WERI-Rb-1 (cell line): ENCODE results near the gene BCL2L11.

ENCODE experiments used
- DNase-seq: peaks from one replicate; pipeline ENCODE4 v3.0.0-alpha.2; 2020
- H3K27ac ChIP-seq: fragments of 250-450 bp; sonication (Bioruptor Pico); 2 replicates; pipeline ENCODE4 v1.5.1; 2020; ENCODE audit warnings: mild to moderate bottlenecking, moderate library complexity
- H3K27me3 ChIP-seq: fragments of 250-450 bp; sonication (Bioruptor Pico); 2 replicates; pipeline ENCODE4 v1.5.1; 2021; ENCODE audit warnings: mild to moderate bottlenecking, low read depth, moderate library complexity; ENCODE audit not compliant: insufficient read depth, severe bottlenecking
- H3K36me3 ChIP-seq: fragments of 250-450 bp; sonication (Bioruptor Pico); 2 replicates; pipeline ENCODE4 v1.5.1; 2020; ENCODE audit warnings: mild to moderate bottlenecking, moderate library complexity
- H3K4me3 ChIP-seq: 2 replicates; pipeline ENCODE4 v1.5.1; 2011; ENCODE audit warnings: low read depth, mild to moderate bottlenecking, control low read depth, low read length
- H3K9me3 ChIP-seq: fragments of 250-450 bp; sonication (Bioruptor Pico); 2 replicates; pipeline ENCODE4 v1.5.1; 2021; ENCODE audit warnings: mild to moderate bottlenecking, moderate library complexity; ENCODE audit not compliant: severe bottlenecking
- CTCF ChIP-seq: IDR thresholded peaks from 2 replicates; pipeline ENCODE4 v1.5.1; 2011; ENCODE audit warnings: low read depth, mild to moderate bottlenecking, control low read depth, inconsistent platforms, low read length

The BCL2L11 gene

DNA sequence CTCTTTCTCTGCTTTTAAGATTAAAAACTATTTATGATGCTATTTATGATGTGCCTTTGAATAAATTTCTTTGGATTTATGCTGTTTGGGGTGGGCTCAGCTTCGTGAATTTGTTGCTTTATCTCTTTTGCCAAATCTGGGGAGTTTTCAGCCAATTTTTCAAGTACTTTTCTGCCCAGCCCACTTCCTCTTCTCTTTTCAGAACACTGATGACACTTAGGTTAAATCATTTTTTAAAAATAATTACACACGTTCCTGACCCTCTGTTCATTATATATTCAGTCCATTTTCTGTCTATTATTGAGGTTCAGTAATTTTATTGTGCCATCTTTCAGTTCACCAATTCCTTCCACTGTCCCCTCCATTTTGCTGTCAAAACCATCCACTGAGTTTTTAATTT lies 14.8 kb upstream of the BCL2L11 start:
- H3K36me3 ChIP-seq = no peaks in the 10 kb centered on the region
- H3K9me3 ChIP-seq = no peaks in the 10 kb centered on the region
- no peak overlapping the region for H3K27ac ChIP-seq
- no peak overlapping the region for H3K4me3 ChIP-seq
- TF ChIP-seq CTCF = no peak
- peaks cover 86% of the 10 kb centered on the region for H3K27me3 ChIP-seq
- no peak for DNase-seq

DNA sequence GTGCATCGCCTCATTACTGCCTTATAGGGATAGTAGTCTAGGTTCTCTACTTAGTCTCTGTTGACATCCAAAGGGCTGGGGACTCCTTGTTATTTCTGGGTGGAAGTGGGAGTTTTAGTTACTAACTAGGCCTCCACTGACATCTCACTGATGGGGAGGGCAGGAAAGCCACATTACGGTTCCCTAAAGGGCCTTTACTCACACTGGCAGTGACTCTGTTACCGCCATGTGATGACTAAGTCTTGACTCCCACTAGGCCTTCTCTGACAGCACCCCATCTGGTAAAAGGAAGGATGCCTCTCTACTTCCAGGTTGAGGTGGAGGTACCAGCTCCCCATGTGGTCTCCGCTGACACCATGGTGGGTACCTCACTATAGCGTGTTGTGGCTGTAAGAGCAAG lies 14.0 kb upstream of the BCL2L11 start:
- DNase-seq = no peak
- H3K9me3 ChIP-seq = no peaks in the 10 kb centered on the region
- no peak overlapping the region for H3K27ac ChIP-seq
- H3K27me3 ChIP-seq = peaks cover 86% of the 10 kb centered on the region
- no peaks in the 10 kb centered on the region for H3K36me3 ChIP-seq
- no peak for TF ChIP-seq CTCF
- H3K4me3 ChIP-seq = no peak overlapping the region

DNA sequence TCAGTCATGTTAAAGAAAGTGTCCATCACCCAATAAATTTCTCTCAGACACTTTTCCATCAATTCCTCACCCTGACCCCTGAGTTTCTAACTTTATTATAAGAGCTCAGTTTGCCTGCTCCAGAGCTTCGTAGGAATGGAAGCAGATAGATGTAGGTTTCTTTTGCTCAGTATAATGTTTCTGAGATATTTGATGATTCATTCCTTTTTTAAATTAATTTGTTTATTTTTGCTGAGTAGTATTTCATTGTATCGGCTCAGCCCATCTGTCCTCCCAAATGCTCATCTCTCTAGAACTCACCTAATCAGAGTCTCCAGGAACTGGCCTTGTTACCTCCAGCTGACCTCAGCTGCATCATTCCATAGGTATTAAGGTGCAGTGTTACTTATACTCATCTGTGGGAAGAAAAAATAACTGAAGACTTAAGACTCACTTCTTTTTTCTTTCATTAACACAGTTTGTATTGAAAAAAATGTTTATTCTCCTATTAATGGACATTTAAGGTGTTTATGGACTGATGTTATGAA lies 11.9 kb upstream of the BCL2L11 start:
- Histone ChIP-seq H3K9me3 (no peaks in the 10 kb centered on the region), H3K27me3 (peaks cover 84% of the 10 kb centered on the region), H3K4me3 (no peak overlapping the region), H3K27ac (no peak overlapping the region), H3K36me3 (no peaks in the 10 kb centered on the region)
- DNase-seq = no peak
- no peak for TF ChIP-seq CTCF

DNA sequence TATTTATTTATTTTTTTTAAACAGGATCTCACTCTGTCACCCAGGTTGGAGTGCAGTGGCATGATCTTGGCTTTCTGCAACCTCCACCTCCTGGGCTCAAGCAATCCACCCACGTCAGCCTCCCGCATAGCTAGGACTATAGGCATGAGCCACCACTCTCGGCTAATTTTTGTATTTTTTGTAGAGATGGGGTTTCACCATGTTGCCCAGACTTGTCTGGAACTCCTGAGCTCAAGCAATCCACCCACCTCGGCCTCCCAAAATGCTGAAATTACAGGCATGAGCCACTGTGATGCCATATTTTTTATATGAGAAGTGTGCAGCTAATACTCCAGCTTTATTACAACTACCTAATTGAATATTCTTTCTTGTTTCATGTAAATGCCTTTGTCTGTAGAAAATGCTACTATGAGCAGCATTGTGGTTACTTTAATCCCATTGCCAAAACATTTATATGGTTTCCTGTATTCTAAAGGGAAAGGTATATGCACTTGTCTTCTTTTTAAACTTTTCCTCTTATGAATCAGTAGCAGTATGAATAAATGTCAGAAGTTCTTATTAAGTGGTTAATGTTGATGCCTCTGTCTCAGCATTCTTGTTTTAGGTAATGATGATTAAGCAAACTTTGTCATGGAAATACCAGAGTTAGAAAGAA lies 9.5 kb upstream of the BCL2L11 start:
- H3K4me3 ChIP-seq = no peak overlapping the region
- no peak for TF ChIP-seq CTCF
- peaks cover 77% of the 10 kb centered on the region for H3K27me3 ChIP-seq
- no peaks in the 10 kb centered on the region for H3K36me3 ChIP-seq
- no peak for DNase-seq
- H3K27ac ChIP-seq = no peak overlapping the region
- H3K9me3 ChIP-seq = no peaks in the 10 kb centered on the region

GRCh38 chr2:111113838-111114237 lies 6.9 kb upstream of the BCL2L11 start:
- no peak overlapping the region for H3K4me3 ChIP-seq
- TF ChIP-seq CTCF = no peak
- no peak overlapping the region for H3K27ac ChIP-seq
- peaks cover 81% of the 10 kb centered on the region for H3K27me3 ChIP-seq
- no peak for DNase-seq
- no peaks in the 10 kb centered on the region for H3K9me3 ChIP-seq
- H3K36me3 ChIP-seq = no peaks in the 10 kb centered on the region
